Measurements from ENCODE around the gene PCBP3. TPM values are rescaled to one million over a fixed set of nuclear protein-coding genes. Genes with fewer than 3 reads are reported as not detected.
A peak's percentile ranks its signal among the peaks of the same experiment; 100 is the strongest.

PCBP3 gene
- total and polyA plus RNA-seq, 2 of the 8 experiments (the other 6 are each of a cell fraction or from before 2014, with no cell fraction given) = 3.5 to 6.3 TPM

GRCh38 chr21:45947296-45947695 is 303.8 kb downstream of the PCBP3 start:
- no peak overlapping the region for H2BK5ac ChIP-seq (ENCODE audit: low read depth, low read length)
- H3K4ac ChIP-seq (replicated peaks; ENCODE audit: insufficient read length, low read depth, low read length) = no peak overlapping the region
- H3K79me2 ChIP-seq (ENCODE audit: control insufficient read depth in 1 of 2, insufficient read depth in 2 of 2, low read length in 2 of 2) = no peaks in the 10 kb centered on the region
- H2BK20ac ChIP-seq (ENCODE audit: low read length) = no peak overlapping the region
- no peak overlapping the region for H2BK12ac ChIP-seq (ENCODE audit: low read depth, low read length)
- no peak for FAIRE-seq
- no peak overlapping the region for H2AFZ ChIP-seq (ENCODE audit: low read length)
- DNase-seq (ENCODE audit: low read depth in 1 of 2, low spot score in 2 of 2) = no peak
- H2BK15ac ChIP-seq (ENCODE audit: low read length) = no peak overlapping the region
- H4K91ac ChIP-seq (replicated peaks; ENCODE audit: insufficient read length, low read length) = no peak overlapping the region
- H3K27me3 ChIP-seq (replicated peaks in 1 of 4; ENCODE audit: control insufficient read depth in 3 of 4, extremely low read depth in 1 of 4, insufficient read depth in 3 of 4, low read length in 3 of 4) = peaks cover 0 to 3% (median 0%) of the 10 kb centered on the region in 4 experiments; a peak in 1 of 7 replicates
- no peaks in the 10 kb centered on the region for H3K79me1 ChIP-seq (ENCODE audit: low read depth, low read length)
- no peak overlapping the region for H2BK120ac ChIP-seq (replicated peaks; ENCODE audit: low read depth, low read length)
- TF ChIP-seq E2F6 (IDR thresholded peaks at IDR 0.05) (0 out of 2 replicates have a peak, but pooled peaks have one; percentile 25), ASH2L (IDR thresholded peaks at IDR 0.05; ENCODE audit: low read length) (no peak)
- H4K20me1 ChIP-seq (replicated peaks in 1 of 2; ENCODE audit: control insufficient read depth in 1 of 2, insufficient read depth in 2 of 2, low read length in 2 of 2) = no peaks in the 10 kb centered on the region
- H3K14ac ChIP-seq (ENCODE audit: insufficient read length) = no peak overlapping the region
- no peak overlapping the region for H3K23ac ChIP-seq (ENCODE audit: insufficient read length)
- H3K23me2 ChIP-seq (ENCODE audit: low read depth, low read length) = no peaks in the 10 kb centered on the region
- no peaks in the 10 kb centered on the region; a peak in 1 of 7 replicates for H3K4me1 ChIP-seq (replicated peaks in 1 of 4; ENCODE audit: control insufficient read depth in 3 of 4, insufficient read depth in 4 of 4, low read length in 3 of 4)
- H3K4me3 ChIP-seq (ENCODE audit: extremely low read depth in 1 of 4, insufficient read depth in 2 of 4, low read depth in 3 of 4, low read length in 4 of 4) = no peak overlapping the region
- H2AK5ac ChIP-seq (ENCODE audit: low read depth, low read length) = no peak overlapping the region
- no peak overlapping the region for H3K27ac ChIP-seq (ENCODE audit: low read depth, low read length)
- no peaks in the 10 kb centered on the region for H3K36me3 ChIP-seq (ENCODE audit: control insufficient read depth in 2 of 4, insufficient read depth in 4 of 4, low read length in 3 of 4)
- no peak overlapping the region for H4K8ac ChIP-seq (ENCODE audit: extremely low read depth, insufficient read depth, low read length)
- H3K4me2 ChIP-seq (ENCODE audit: insufficient read depth in 1 of 2, low read depth in 2 of 2, low read length in 2 of 2) = no peak overlapping the region
- H3K9ac ChIP-seq (replicated peaks in 1 of 4; ENCODE audit: extremely low read depth in 1 of 4, low read depth in 3 of 4, low read length in 3 of 4) = no peak overlapping the region
- H3K9me3 ChIP-seq (ENCODE audit: insufficient read depth in 2 of 2, low read depth in 1 of 2, low read length in 1 of 2) = peaks cover 0 to 3% of the 10 kb centered on the region in 2 experiments; a peak in 1 of 4 replicates
- WGBS, 2 experiments (ENCODE audit: extremely low coverage in 1 of 2, insufficient coverage in 1 of 2, insufficient read length in 1 of 2, insufficient replicate concordance in 2 of 2, low coverage in 1 of 2, low lambda C conversion rate in 2 of 2, missing lambda C conversion rate in 1 of 2) = 96% methylated on average over 16 of the region's 16 CpGs; no CpG with 5 or more reads in 1 of the 2 experiments
- POLR2A ChIA-PET (ENCODE audit: partially characterized antibody) = interaction anchor here (1.3 kb wide), 1 partner anchor 22 kb away, joined by 3 read pairs; no protein-coding TSS in a partner anchor
- no peak overlapping the region for H3K56ac ChIP-seq (replicated peaks; ENCODE audit: insufficient read length, low read depth, low read length)
- CTCF ChIA-PET (ENCODE audit: partially characterized antibody) = interaction anchor here (2.0 kb wide), 1 partner anchor 10 kb away, joined by 5 read pairs; no protein-coding TSS in a partner anchor
- H3K18ac ChIP-seq (ENCODE audit: extremely low read depth, low read length) = no peak overlapping the region
- H4K5ac ChIP-seq (ENCODE audit: insufficient read length, low read depth, low read length) = no peak overlapping the region
